Measurements from ENCODE around the gene CFAP74. TPM values are rescaled to one million over a fixed set of nuclear protein-coding genes. Genes with fewer than 3 reads are reported as not detected.
"Not testable (repeated sequence)": the region's sequence is repeated elsewhere in the genome, so short reads cannot be mapped to it uniquely, and the experiment has no call there.

The CFAP74 gene
- total RNA-seq, 1 donor: not detected

DNA sequence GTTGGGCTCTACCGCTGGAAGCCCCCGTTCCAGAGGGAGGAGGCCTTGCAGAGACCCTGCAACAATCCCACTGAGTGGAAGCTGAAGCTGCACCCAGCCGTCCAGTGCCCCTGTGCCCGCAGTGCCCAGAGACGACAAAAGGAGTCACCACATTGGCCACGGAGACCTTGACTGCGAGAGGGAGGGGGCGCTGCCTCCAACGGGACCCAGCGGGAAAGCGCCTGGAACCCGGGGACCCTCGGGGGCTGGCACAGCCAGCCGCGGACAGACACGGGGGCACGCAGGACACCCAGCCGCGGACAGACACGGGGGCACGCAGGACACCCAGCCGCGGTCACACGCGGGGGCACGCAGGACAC is 22.5 kb downstream of the CFAP74 start:
- DNase-seq (ENCODE audit: low read depth): no peak

GRCh38 chr1:1980467-1981141 is 23.0 kb downstream of the CFAP74 start:
- no peak for DNase-seq (ENCODE audit: low read depth)
- no peak for TF ChIP-seq CTCF (IDR thresholded peaks at IDR 0.05; ENCODE audit: insufficient read depth, low read length)
- no peak overlapping the region for H3K4me3 ChIP-seq (ENCODE audit: low read depth, low read length)

More for the DNA sequence above, 22.5 kb downstream of the CFAP74 start:
- no peak overlapping the region for H3K4me3 ChIP-seq (ENCODE audit: low read depth, low read length)
- TF ChIP-seq CTCF (IDR thresholded peaks at IDR 0.05; ENCODE audit: insufficient read depth, low read length): no peak

DNA sequence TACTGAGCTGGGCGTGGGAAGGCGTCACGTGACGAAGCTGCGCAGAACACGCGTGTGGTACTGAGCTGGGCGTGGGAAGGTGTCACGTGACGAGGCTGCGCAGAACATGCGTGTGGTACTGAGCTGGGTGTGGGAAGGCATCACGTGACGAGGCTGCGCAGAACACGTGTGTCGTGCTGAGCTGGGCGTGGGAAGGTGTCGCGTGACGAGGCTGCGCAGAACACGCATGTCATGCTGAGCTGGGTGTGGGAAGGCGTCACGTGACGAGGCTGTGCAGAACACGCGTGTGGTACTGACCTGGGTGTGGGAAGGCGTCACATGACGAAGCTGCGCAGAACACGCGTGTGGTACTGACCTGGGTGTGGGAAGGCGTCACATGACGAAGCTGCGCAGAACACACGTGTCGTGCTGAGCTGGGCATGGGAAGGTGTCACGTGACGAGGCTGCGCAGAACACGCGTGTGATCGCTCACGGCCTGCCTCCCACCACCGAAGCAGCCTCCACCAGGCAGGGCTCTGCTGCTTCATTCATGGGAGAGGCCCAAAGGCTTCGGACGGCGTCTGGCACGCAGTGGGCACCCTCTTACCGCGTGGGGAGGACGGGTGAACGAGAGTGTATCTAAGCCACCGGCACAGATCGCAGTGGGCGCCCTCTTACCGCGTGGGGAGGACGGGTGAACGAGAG is 24.0 kb downstream of the CFAP74 start:
- no peak overlapping the region for H3K4me3 ChIP-seq (ENCODE audit: low read depth, low read length)
- no peak for DNase-seq (ENCODE audit: low read depth)
- TF ChIP-seq CTCF (IDR thresholded peaks at IDR 0.05; ENCODE audit: insufficient read depth, low read length): no peak

- not testable (repeated sequence) for DNase-seq (ENCODE audit: low read depth); H3K4me3 ChIP-seq (ENCODE audit: low read depth, low read length)
These were observed 24.7 kb downstream of the CFAP74 start for GRCh38 chr1:1978690-1979481.

- DNase-seq (ENCODE audit: low read depth): no peak
These were observed 25.5 kb downstream of the CFAP74 start for GRCh38 chr1:1978108-1978507.

GRCh38 chr1:1976031-1976430 is 27.6 kb downstream of the CFAP74 start:
- TF ChIP-seq CTCF (IDR thresholded peaks at IDR 0.05; ENCODE audit: insufficient read depth, low read length): no peak
- no peak for DNase-seq (ENCODE audit: low read depth)

More at GRCh38 chr1:1978108-1978507, 25.5 kb downstream of the CFAP74 start:
- no peak overlapping the region for H3K4me3 ChIP-seq (ENCODE audit: low read depth, low read length)
- no peak for TF ChIP-seq CTCF (IDR thresholded peaks at IDR 0.05; ENCODE audit: insufficient read depth, low read length)

DNA sequence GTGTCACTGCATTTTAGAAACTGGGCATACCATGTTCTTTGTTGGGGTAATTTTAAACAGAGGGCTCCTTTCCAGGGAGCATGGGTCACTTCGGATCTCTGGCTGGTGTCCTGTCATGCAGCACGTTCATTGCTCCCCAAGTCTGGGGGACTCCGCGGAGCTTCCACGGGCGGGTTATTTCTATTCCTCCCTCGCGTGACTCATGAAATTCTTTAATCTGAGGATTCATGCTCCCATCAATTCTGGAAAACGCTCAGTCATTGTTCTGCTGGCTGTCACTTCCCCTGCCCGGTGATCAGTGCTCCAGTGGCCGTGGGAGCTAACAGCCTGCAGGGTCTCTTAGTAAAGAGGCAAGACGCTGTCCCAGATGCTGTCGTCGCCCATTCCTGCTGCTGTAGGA is 28.1 kb downstream of the CFAP74 start:
- H3K4me3 ChIP-seq (ENCODE audit: low read depth, low read length): no peak overlapping the region
- TF ChIP-seq CTCF (IDR thresholded peaks at IDR 0.05; ENCODE audit: insufficient read depth, low read length): no peak
- no peak for DNase-seq (ENCODE audit: low read depth)

More at GRCh38 chr1:1976031-1976430, 27.6 kb downstream of the CFAP74 start:
- no peak overlapping the region for H3K4me3 ChIP-seq (ENCODE audit: low read depth, low read length)
